Fibroblast of lung (primary cell): Measurements from ENCODE around the gene SCAF4.

Experiments
- CTCF ChIP-seq, 2 donors: IDR thresholded peaks in 1 of 2; conservative IDR thresholded peaks in 1 of 2; 1 replicate in 1 of 2; 2 replicates in 1 of 2; pipeline ENCODE4 v1.5.1; 2011 to 2012; ENCODE audit warnings: low read length in 2 of 2, control low read depth in 1 of 2, inconsistent platforms in 1 of 2, low read depth in 1 of 2, mild to moderate bottlenecking in 1 of 2
- EZH2 ChIP-seq: IDR thresholded peaks from 2 replicates; pipeline ENCODE4 v1.5.1; 2012; ENCODE audit warnings: low read length, control low read depth, mild to moderate bottlenecking; ENCODE audit errors: missing control alignments

- no peak for TF ChIP-seq CTCF (conservative IDR thresholded peaks at IDR 0.05 in 1 of 2, IDR thresholded peaks at IDR 0.05 in 1 of 2; ENCODE audit: low read depth in 1 of 2, low read length in 2 of 2)
- no peak for TF ChIP-seq EZH2
Measured at GRCh38 chr21:31659286-31659535, 72.7 kb downstream of the SCAF4 start.
